Vagina (tissue), 2 donors: ENCODE results near the gene TCF3.

ENCODE experiments used
- CTCF ChIP-seq, 3 experiments: fragments of 450-650 bp in 2 of 3; fragments of 200-600 bp in 1 of 3; sonication (generic) in 1 of 3; IDR thresholded peaks; one replicate each; pipeline ENCODE4 v1.5.1; 2017 to 2019; ENCODE audit warnings: antibody characterized with exemption in 3 of 3, mild to moderate bottlenecking in 2 of 3, moderate library complexity in 2 of 3
- POLR2A ChIP-seq, 2 donors: fragments of 450-650 bp; IDR thresholded peaks; one replicate each; pipeline ENCODE4 v1.6.1; 2017; ENCODE audit warnings: antibody characterized with exemption in 2 of 2, mild to moderate bottlenecking in 2 of 2, moderate library complexity in 2 of 2
- POLR2AphosphoS5 ChIP-seq, 2 donors: sonication (generic); formaldehyde crosslinking; IDR thresholded peaks; one replicate each; pipeline ENCODE4 v1.9.0; 2017; ENCODE audit warnings: antibody characterized with exemption in 2 of 2, mild to moderate bottlenecking in 2 of 2, low read depth in 1 of 2; ENCODE audit not compliant: insufficient read depth in 1 of 2

GRCh38 chr19:1659084-1659427 lies 6.6 kb upstream of the TCF3 start:
- TF ChIP-seq CTCF (IDR thresholded peaks at IDR 0.05) = no peak
- TF ChIP-seq POLR2A (IDR thresholded peaks at IDR 0.05) = no peak
- no peak for TF ChIP-seq POLR2AphosphoS5 (IDR thresholded peaks at IDR 0.05; ENCODE audit: insufficient read depth in 1 of 2, low read depth in 1 of 2)
